GM10847 (cell line): ENCODE results near the gene OCA2.

ENCODE experiments used
- POLR2A ChIP-seq: IDR thresholded peaks from 2 replicates; pipeline ENCODE4 v1.6.1; 2011; ENCODE audit not compliant: insufficient read length; ENCODE audit errors: extremely low read depth

OCA2 gene

DNA sequence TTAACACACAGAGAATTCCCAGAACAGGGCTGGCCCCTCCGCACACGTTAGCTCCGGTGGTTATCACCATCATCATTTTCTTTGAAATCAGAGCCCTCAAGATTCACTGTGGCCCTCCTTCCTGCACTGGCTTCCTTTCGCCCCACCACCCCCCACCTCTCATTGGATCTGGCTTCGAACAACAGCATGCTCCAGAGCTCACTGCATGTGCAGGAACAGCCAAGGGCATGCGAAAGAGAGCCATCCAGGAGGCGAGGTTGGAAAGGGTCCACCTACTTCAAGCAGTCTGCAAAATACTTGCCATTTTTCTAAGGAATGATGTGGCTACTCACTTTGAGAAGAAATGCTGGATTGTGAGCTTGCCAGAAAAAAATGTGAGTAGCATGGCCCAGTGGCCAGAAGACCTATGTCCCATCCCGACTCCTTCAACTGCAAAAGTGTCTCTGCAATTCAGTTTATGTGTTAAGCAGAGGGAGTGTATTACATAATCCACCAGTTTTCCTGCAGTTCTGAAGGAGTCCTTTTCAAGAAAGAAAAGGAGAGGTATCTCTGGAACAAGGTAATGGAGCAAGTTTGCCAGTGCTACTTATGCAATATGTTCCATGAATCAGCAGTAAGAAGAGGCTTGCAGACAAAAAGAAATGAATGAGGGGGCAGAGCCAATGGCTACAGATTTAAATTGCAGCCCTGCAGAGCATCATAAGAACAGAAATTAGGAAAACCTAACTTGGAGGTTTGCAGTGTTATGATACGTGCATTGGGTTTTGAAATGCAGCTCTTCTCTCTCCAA lies 92.8 kb downstream of the OCA2 start:
- TF ChIP-seq POLR2A: no peak

- no peak for TF ChIP-seq POLR2A
These were observed 94.0 kb downstream of the OCA2 start for GRCh38 chr15:28005004-28005527.

GRCh38 chr15:28004143-28005003 lies 94.7 kb downstream of the OCA2 start:
- no peak for TF ChIP-seq POLR2A

GRCh38 chr15:28003302-28004037 lies 95.6 kb downstream of the OCA2 start:
- TF ChIP-seq POLR2A: no peak

GRCh38 chr15:28002867-28003266 lies 96.2 kb downstream of the OCA2 start:
- no peak for TF ChIP-seq POLR2A

- no peak for TF ChIP-seq POLR2A
These were observed 96.8 kb downstream of the OCA2 start for GRCh38 chr15:28002136-28002861.

DNA sequence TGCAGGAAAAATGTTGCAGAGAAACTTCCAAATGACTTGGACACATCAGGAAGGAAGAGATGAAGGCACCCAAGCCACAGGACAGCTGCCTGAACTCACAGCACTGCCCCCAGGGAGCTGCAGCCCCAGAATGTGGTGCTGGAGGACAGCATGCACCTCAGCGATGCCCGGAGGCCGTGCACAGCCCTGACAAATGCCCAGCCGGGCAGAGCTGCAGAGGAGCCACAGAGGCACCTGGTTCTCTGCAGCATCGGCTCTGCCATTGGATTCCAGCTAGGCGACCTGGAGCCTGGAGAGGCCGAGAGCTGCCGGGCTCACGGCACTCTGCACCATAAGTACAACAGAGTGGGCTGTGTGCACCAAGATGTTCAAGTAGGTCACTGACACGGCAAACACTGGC lies 97.5 kb downstream of the OCA2 start:
- no peak for TF ChIP-seq POLR2A

- no peak for TF ChIP-seq POLR2A
These were observed 104.9 kb downstream of the OCA2 start for GRCh38 chr15:27993996-27994780.

- TF ChIP-seq POLR2A: no peak
These were observed 105.6 kb downstream of the OCA2 start for GRCh38 chr15:27993544-27993943.

GRCh38 chr15:27990521-27991515 lies 108.3 kb downstream of the OCA2 start:
- TF ChIP-seq POLR2A: no peak

- no peak for TF ChIP-seq POLR2A
These were observed 109.3 kb downstream of the OCA2 start for GRCh38 chr15:27989838-27990237.

DNA sequence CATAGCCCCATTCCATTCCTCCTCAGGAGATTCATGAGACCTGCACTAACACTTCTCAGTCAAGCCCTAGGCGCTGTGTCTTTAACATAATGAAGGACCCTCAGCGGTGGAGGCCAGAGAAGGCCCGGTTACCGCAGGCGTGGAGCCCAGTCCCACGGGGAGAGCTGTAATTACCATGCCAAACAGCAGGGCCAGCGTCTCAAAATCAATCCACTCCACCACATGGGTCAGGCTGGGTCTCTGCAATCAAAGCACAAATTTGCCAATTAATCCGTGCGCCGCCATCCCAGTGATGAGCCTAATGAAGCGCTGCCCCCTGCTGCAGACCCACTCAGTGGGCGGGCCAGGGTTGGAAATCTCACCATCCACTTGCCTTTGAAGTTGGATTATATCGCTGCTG lies 109.7 kb downstream of the OCA2 start:
- no peak for TF ChIP-seq POLR2A

GRCh38 chr15:27985099-27985498 lies 114.0 kb downstream of the OCA2 start:
- no peak for TF ChIP-seq POLR2A
